Stimulated activated CD8-positive, alpha-beta memory T cell treated with anti-CD3 and anti-CD28 coated beads, Interleukin-15, amount 100 ng/mL, for 1 hour (primary cell): ENCODE measurements around the gene RFLNA.

ENCODE experiments used
- DNase-seq: peaks from one replicate; pipeline ENCODE4 v3.0.0-alpha.2; 2020; ENCODE audit warnings: low read depth

Gene RFLNA

GRCh38 chr12:124304314-124304790 is 9.5 kb downstream of the RFLNA start:
- DNase-seq, result no peak

GRCh38 chr12:124305136-124305535 is 10.2 kb downstream of the RFLNA start:
- no peak for DNase-seq

- no peak for DNase-seq
These were observed 11.1 kb downstream of the RFLNA start for GRCh38 chr12:124305776-124306685.

- no peak for DNase-seq
These were observed 12.0 kb downstream of the RFLNA start for GRCh38 chr12:124306686-124307555.

- DNase-seq, result no peak
These were observed 12.6 kb downstream of the RFLNA start for GRCh38 chr12:124307556-124307825.

GRCh38 chr12:124308741-124309140 is 13.8 kb downstream of the RFLNA start:
- DNase-seq, result no peak

GRCh38 chr12:124309231-124309630 is 14.3 kb downstream of the RFLNA start:
- DNase-seq, result no peak

GRCh38 chr12:124309744-124310143 is 14.9 kb downstream of the RFLNA start:
- DNase-seq, result no peak

GRCh38 chr12:124310178-124310577 is 15.3 kb downstream of the RFLNA start:
- DNase-seq, result no peak

- DNase-seq, result no peak
These were observed 15.9 kb downstream of the RFLNA start for GRCh38 chr12:124310785-124311184.

GRCh38 chr12:124311292-124312109 is 16.6 kb downstream of the RFLNA start:
- DNase-seq, result no peak

- no peak for DNase-seq
These were observed 17.7 kb downstream of the RFLNA start for GRCh38 chr12:124312601-124313000.

GRCh38 chr12:124314207-124314606 is 19.3 kb downstream of the RFLNA start:
- no peak for DNase-seq

- no peak for DNase-seq
These were observed 19.9 kb downstream of the RFLNA start for GRCh38 chr12:124314766-124315165.

GRCh38 chr12:124315372-124316044 is 20.6 kb downstream of the RFLNA start:
- DNase-seq, result no peak

GRCh38 chr12:124316257-124316900 is 21.5 kb downstream of the RFLNA start:
- no peak for DNase-seq

GRCh38 chr12:124317400-124317799 is 22.5 kb downstream of the RFLNA start:
- DNase-seq, result no peak

- no peak for DNase-seq
These were observed 23.6 kb downstream of the RFLNA start for GRCh38 chr12:124318278-124319020.

GRCh38 chr12:124319368-124320050 is 24.6 kb downstream of the RFLNA start:
- DNase-seq, result no peak

GRCh38 chr12:124321040-124321481 is 26.2 kb downstream of the RFLNA start:
- peak; percentile 35 for DNase-seq
